CD4-positive, alpha-beta T cell treated with Interleukin-15 for 4 hours (primary cell): ENCODE measurements around the gene EPO.
"Not testable (repeated sequence)": the region's sequence is repeated elsewhere in the genome, so short reads cannot be mapped to it uniquely, and the experiment has no call there.

Experiments
- DNase-seq: peaks from one replicate; pipeline ENCODE4 v3.0.0-alpha.2; 2020; ENCODE audit warnings: low spot score

Gene EPO

DNA sequence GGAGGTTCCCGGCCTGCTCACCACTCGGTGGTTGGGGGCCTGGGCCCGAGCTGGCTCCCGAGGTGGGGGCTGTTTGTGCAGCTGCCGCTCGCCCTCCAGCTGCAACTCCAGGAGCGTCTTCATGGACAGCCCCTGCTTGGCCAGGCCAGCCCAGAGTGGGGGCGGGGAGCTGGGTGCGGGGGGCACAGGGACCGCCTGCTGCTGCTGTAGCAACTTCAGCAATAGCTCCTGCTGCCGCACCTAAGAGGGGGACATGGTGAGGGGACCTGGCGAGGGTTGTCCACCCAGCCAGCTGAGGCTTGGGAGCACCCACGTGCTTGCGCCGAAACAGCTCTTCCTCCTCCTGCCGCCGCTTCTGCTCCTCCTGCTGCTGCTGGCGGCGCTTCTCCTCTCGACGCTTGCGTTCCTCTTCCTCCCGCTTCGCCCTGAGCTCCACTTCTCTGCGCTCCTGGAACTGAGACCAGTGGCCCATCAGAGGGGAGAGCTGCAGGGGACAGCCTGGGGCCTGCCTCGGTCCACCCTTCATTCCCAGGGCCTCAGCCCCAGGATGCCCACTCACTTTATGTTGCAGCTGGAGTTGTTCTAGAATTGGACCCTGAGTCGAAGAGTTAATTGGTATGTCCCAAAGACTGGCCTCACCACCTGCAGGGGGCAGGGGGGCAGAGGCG is 37.1 kb upstream of the EPO start:
- DNase-seq, result no peak

- no peak for DNase-seq
Observed at GRCh38 chr7:100683659-100684533, 36.4 kb upstream of the EPO start.

DNA sequence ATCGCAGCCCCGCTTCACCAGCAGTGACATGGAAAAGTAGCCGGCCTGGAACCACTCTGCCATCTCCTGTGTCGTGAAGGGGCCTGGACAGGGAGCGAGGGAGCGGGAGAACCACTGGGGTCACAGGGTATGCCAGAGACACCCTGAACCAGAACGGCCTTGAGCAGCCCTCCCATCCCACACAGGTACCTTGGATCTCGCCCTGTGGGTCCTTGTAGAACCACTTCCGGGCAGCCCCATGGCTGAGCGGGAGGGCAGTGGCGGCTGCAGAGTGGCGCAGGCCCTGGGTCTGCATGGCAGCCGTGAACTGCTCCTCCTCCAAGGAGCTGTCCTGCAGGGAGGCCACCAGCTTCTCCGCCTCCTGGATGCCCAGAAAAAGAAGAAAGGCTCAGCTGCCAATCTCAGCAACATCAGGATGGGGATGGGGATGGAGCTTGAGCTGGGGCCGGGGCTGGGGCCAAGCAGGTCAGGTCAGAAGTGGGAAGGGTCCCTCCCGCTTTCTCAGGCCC is 35.7 kb upstream of the EPO start:
- no peak for DNase-seq

DNA sequence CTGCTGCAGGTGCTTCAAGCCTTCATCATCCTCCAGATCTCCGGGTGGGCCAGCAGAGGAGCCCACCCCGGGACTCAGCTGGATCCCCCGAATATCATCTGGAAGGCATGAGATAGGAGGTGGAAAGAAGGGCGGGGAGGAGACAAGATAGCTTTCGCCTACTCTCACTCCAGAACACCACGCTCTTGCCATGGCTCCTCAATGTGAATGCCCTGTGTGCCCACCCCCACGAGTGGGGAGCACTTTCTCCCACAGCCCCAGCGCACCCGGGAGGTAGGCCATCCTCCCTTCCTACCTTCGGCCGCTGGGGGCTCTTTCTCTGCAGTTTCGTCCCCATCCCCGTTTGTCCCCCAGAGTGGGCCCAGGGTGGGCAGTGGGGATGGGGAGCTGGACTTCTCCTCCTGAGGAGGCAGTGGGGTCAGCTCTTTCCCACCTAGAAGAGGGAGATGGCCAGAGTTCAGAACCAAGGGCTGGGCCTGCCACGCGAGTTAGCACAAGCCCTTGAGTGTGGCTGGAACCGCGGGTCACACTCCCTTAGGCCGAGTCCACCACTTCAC is 35.1 kb upstream of the EPO start:
- no peak for DNase-seq

DNA sequence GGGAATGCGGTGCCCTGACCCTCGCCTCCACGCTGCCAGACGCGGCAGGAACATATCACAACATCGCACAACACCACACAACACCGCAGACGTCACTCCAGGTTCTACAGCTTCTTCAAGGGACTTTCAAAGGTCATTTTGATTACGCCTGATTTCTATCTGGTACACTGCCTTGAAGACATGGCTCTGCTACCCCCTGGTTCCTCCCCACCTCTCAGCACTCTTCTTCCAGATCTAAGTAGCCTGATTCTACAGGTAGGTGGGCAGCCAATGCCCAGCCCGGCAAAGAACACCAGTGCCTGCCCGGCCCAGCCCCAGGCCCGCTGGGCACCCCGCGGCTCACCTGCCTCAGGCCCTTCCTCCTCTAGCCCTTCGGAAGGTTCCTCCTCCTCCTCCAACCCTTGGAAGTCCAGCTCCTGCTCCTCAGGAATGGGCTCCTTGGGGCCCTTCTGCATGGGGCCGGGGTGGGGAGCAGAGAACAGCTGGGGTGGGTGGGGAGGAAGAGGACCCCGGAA is 34.6 kb upstream of the EPO start:
- DNase-seq, result no peak

DNA sequence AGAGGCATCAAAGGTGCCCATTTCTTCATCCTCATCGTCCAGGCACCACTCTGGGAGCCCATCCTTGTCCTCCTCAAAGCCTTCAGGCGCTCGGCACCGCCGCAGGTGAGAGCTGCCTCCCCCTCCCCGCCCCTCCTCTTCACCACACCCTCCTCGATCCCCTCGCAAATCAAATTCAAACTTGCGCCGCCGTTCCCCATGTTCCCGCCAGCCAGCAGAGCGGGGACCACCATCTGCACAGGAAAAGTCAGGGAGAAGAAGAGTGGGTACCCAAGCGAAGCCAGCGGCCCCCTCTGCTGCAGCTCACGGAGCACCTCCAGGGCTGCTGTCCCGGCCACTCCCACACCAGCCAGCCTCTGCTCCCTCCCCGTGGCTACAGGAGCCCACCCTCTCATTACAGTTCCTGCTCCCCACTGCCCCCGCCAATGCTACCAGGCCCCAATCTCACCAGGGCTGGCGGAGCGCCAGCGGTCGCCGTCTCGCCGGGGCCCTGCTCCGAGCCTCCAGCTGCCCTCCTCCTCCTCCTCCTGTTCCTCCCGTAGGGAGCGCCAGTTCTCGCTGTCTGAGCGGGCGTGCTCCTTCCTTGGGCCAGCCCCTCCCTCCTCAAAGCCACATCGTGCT is 34.0 kb upstream of the EPO start:
- DNase-seq, result no peak

DNA sequence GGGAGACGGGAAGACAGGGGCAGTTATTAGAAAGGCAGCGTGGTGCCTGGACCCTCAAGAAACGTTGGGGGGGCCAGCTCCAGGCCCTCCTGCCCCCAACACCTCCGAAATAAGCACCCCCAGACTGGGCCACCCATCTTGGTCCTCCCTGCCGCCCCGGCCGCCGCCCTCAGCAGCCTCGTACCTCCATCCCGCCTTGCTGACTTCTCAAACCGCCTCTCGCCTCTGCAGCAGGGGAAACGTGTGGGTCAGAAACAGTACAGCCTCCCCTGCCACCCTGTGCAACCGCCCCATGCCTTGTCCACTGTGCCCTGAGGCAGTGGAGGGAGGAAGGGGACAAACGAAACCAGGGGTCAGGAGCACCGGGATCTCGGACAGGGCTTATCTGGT is 33.5 kb upstream of the EPO start:
- no peak for DNase-seq

DNA sequence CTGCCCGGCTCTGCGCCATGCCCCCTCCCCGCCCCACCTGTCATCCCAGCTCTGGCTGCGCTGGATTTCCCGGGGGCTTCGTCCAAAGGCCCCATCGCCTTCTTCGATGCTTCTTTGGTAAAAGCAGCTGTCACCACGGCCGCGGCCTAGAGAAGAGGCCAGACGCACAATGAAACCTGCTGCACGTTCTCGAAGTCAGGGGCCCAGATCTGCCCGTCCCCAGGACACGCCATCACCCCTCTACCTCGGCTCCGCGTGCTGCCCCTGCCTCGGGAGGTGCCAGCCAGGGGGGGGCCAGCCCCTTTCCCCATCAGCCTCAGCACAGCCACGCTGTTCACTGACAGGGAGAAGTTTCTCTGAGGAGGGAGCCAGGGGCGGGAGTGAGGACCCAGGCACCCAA is 33.0 kb upstream of the EPO start:
- DNase-seq, result no peak

GRCh38 chr7:100687751-100688300 is 32.4 kb upstream of the EPO start:
- DNase-seq, result no peak

GRCh38 chr7:100688326-100688860 is 31.9 kb upstream of the EPO start:
- DNase-seq, result no peak

DNA sequence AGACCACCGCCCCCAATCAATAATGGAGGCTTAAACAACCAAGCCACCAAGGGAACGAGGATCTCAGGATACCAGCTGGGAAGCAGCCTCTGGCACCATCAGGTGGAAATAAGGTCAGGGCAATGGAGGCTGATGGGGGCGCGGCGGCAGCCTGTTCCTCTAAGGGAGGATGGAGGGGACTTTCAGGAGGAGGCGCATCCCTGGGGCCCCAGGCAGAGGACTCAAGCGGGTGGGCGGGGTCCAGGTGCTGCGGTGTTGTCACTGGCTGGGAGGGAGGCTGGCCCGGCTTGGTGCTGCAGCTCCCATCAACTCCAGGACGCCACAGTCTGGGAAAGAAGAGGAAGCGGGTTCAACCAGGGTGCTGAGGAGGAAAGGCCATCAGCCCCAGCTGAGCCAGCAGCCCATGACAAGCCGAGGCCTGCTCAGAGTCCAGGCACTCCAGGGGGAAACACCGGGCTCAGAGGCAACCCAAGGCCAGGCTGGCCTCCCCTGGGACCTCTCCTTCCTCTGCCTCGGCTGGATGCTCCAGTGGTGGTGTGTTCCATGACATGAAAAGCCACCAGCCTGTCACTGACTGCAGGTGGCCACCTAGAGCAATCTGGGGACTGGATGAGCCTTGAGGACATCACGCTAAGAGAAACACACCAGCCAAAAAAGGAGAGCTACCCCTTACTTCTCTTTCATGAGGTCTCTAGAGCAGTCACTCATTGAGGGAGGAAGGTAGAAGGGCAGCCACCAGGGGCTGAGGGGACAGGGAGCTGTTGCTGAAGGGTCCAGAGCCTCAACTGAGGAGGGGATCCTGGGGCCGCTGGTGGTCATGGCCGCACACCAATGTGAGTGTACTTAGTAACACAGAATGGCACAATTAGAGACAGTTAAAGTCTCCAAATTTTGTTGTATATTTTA is 30.8 kb upstream of the EPO start:
- DNase-seq, result no peak

GRCh38 chr7:100691676-100692577 is 28.3 kb upstream of the EPO start:
- DNase-seq, result peak; percentile 82

DNA sequence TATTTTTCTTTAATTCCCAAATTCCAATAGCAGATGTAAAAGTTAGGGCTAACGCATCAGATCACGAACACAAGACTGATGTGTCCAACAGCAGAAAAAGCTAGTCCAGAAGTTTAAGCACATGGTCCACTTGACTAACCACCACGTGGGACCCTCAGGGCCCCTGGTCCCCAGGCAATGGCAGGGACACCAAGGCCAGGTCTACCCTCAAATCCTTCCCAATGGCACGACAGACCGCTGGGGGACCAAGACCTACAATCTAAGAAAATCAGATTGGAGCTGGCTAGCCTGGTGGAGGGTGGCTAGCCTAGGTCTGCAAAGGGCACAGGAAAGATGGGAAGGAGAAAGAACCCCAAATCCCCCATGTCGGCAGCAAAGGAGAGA is 27.7 kb upstream of the EPO start:
- no peak for DNase-seq

GRCh38 chr7:100693312-100694097 is 26.8 kb upstream of the EPO start:
- no peak for DNase-seq

DNA sequence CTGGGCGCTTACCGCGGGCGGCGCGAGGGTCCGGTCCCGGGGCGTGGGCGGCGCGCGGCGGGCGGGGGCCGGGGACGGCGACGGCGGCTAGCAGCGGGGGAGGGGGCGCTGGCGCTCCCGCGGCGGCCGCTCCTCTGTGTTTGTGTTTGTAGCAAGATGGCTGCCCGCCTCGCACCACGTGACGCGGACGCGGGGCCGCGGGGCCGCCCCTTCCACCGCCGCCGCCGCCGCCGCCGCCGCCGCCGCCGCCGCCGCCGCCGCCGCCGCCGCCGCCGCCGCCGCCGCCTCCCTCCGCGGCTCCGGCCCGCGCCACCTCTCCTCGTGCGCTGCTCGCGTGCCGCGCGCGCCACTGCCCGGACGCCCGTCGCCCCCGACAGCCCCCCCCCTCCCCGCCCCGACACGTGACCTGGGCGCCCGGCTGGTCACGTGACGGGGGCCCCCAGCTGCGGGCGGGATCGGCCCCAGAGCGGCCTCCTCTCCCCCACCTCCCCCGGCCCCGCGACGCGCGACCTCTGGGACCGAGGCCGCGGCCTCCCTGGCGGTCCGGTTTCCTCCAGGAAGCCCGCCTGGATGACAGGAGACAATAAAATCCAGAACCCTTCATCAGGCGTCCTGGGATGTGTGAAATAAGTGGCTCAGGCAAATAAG is 26.0 kb upstream of the EPO start, which contains the start of gene GIGYF1:
Gene GIGYF1 (minus strand): TSS at position 153 of the 648 bp plus-strand sequence. CDS start 6,012 bp downstream, outside the sequence.
- DNase-seq, result peak; percentile 59

GRCh38 chr7:100696123-100696521 is 24.1 kb upstream of the EPO start:
- DNase-seq, result no peak

DNA sequence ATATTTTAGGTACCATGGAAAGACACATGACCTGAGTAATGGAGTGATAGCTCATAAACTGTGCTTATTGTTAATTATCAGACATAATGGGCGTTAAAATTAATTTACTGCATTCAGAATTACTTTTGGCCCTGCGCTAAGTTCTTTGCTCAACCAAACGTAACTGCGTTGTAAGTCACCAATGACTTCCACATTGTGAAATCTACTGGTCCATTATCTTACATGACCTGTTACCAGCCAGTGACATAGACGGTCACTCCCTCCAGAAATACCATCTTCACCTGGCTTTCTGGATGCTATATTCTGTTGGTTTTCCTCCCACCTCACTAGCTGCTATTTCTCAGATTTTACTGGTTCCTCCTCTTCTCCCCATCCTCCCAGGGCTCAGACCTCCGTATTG is 21.2 kb upstream of the EPO start:
- DNase-seq, result no peak

DNA sequence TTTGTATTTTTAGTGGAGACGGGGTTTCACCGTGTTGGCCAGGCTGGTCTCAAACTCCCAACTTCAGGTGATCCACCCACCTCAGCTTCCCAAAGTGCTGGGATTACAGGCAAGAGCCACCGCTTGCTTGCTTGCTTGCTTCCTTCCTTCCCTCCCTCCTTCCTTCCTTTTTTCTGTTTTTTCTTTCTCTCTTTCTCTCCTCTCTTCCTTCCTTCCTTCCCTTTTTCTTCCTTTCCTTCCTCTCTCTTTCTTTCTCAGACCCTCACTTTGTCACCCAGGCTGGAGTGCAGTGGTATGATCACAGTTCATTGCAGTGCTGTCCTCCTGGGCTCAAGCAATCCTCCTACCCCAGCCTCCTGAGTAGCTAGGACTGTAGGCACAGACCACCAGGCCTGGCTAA is 19.2 kb upstream of the EPO start:
- not testable (repeated sequence) for DNase-seq
